Psoas muscle (tissue), 8 donors: Measurements from ENCODE around the gene AGAP2. TPM values are rescaled to one million over a fixed set of nuclear protein-coding genes. Genes with fewer than 3 reads are reported as not detected.

Source experiments
- ATAC-seq, 4 donors: fragments of 200-7000 bp; cut with Tn5 transposase; one replicate each; pipeline ENCODE4 v1.9.1; 2020; ENCODE audit warnings: moderate library complexity in 3 of 4, mild to moderate bottlenecking in 2 of 4
- DNase-seq, 2 donors: peaks; one replicate each; pipeline ENCODE4 v3.0.0-alpha.2; 2020
- H3K27ac ChIP-seq: fragments of 200-600 bp; one replicate; pipeline ENCODE4 v1.8.0; 2022
- H3K27me3 ChIP-seq, 3 donors: fragments of 200-600 bp in 1 of 3; one replicate each; pipeline versions ENCODE4 v1.6.1 to v1.8.0; 2013 to 2022; ENCODE audit warnings: low read length in 2 of 3, mild to moderate bottlenecking in 2 of 3, moderate library complexity in 1 of 3; ENCODE audit not compliant: insufficient read depth in 3 of 3
- H3K36me3 ChIP-seq, 2 donors: fragments of 200-600 bp in 1 of 2; one replicate each; pipeline versions ENCODE4 v1.6.1 to v1.8.0; 2013 to 2022; ENCODE audit warnings: low read depth in 1 of 2, mild to moderate bottlenecking in 1 of 2, moderate library complexity in 1 of 2; ENCODE audit not compliant: insufficient read depth in 1 of 2
- H3K4me1 ChIP-seq: fragments of 200-600 bp; one replicate; pipeline ENCODE4 v1.8.0; 2022
- H3K4me3 ChIP-seq: fragments of 200-600 bp; one replicate; pipeline ENCODE4 v1.8.0; 2022; ENCODE audit warnings: mild to moderate bottlenecking
- H3K9me3 ChIP-seq: fragments of 200-600 bp; one replicate; pipeline ENCODE4 v1.8.0; 2022
- CTCF ChIP-seq: fragments of 200-600 bp; IDR thresholded peaks from one replicate; pipeline ENCODE4 v1.8.0; 2022; ENCODE audit warnings: antibody characterized with exemption
- whole genome bisulfite sequencing, 3 donors: extraction: QIAGEN DNeasy Blood & Tissue Kit; methylation state at CpG; one replicate each; pipeline versions ENCODE4 v1.1.6 to v1.1.7; 2013; 5-methylcytosine and 5-hydroxymethylcytosine counted together
- intact Hi-C, 2 donors: fragments of 100-400 bp; cut with DNase I; formaldehyde crosslinking; loops; one replicate each; pipeline versions ENCODE4 v1.11.0 to v1.14.2; 2022
- polyA plus RNA-seq, 3 donors: library from polyadenylated mRNA; stranded (reverse); fragments of 200-250 nt; gene quantifications; one replicate each; pipeline ENCODE4 v1.2.3, GENCODE V29; 2013
- total RNA-seq, 4 donors: library from RNA; stranded (reverse); fragmentation: NEBNext Ultra II Directional in 2 of 4; extraction: Animal tissue kit (Norgen Biotek cat#: 25700) in 2 of 4; gene quantifications; one replicate each; pipeline versions ENCODE4 v1.2.1 to v1.2.4, GENCODE V29; 2021 to 2023
- donor health status: healthy with polysubstance abuse.
- donor health status: DM: no; HTN: no; CAD: no; lungs with moderate emphysema.
- donor health status: Bipolar disorder and iron deficiency.
- donor health status: healthy.
- donor health status: DM: yes; HTN: yes; CAD: no.
- donor health status: DM: no; HTN: no; CAD: no.
- donor health status: DM: no; HTN: no; CAD: no.
- donor health status: DM: yes; HTN: yes; CAD: no.

AGAP2 gene
- total and polyA plus RNA-seq, 7 donors = 2.5 to 9.6 (median 3.9) TPM

- no peak for ATAC-seq
- Histone ChIP-seq H3K27me3 (no peaks in the 10 kb centered on the region), H3K27ac (no peak overlapping the region), H3K4me3 (no peak overlapping the region), H3K9me3 (no peaks in the 10 kb centered on the region), H3K4me1 (no peaks in the 10 kb centered on the region), H3K36me3 (peaks cover 3 to 62% of the 10 kb centered on the region in 2 donors)
- intact Hi-C loops = no loop called here
- 67 to 78% (median 73%) methylated on average over 3 of the region's 3 CpGs for WGBS, 3 donors
- no peak for TF ChIP-seq CTCF
- DNase-seq = no peak
Observed at GRCh38 chr12:57712701-57713100, 25.8 kb downstream of the AGAP2 start.

DNA sequence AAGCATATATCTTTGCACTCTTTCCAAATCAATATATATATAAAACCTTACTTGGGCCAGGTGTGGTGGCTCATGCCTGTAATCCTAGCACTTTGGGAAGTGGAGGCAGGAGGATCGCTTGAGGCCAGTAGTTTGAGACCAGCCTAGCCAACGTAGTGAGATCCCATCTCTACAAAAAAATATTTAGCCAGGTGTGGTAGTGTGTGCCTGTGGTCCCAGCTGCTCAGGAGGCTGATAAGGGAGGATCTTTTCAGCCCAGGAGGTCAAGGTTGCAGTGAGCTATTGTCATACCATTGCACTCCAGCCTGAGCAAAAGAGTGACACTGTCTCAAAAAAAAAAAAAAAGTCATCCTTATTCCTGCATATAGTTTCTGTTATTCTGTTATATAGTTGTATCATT lies 30.2 kb downstream of the AGAP2 start:
- 95 to 97% (median 96%) methylated on average over 2 of the region's 2 CpGs for WGBS, 3 donors
- H3K9me3 ChIP-seq = no peaks in the 10 kb centered on the region
- no peaks in the 10 kb centered on the region for H3K27me3 ChIP-seq
- intact Hi-C loops = no loop called here
- TF ChIP-seq CTCF = no peak
- DNase-seq (no peak), ATAC-seq (no peak)
- no peak overlapping the region for H3K4me3 ChIP-seq
- peaks cover 3 to 68% of the 10 kb centered on the region in 2 donors for H3K36me3 ChIP-seq
- no peak overlapping the region for H3K27ac ChIP-seq
- no peaks in the 10 kb centered on the region for H3K4me1 ChIP-seq

DNA sequence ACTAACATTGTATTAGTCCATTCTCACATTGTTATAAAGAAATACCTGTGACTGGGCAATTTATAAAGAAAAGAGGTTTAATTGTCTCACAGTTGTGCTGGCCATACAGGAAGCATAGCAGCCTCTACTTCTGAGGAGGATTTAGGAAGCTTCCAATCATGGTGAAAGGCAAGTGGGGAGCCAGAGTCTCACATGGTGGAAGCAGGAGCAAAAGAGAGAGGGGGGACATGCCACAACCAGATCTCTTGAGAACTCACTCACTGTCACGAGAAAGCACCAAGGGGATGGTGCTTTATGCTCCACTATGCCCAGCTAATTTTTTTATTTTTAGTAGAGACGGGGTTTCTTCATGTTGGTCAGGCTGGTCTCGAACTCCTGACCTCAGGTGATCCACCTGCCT lies 31.3 kb downstream of the AGAP2 start:
- 96 to 100% (median 97%) methylated on average over 3 of the region's 3 CpGs for WGBS, 3 donors
- TF ChIP-seq CTCF = no peak
- no peaks in the 10 kb centered on the region for H3K27me3 ChIP-seq
- H3K4me1 ChIP-seq = no peaks in the 10 kb centered on the region
- ATAC-seq (no peak), DNase-seq (no peak)
- H3K36me3 ChIP-seq = peaks cover 0 to 71% of the 10 kb centered on the region in 2 donors
- intact Hi-C loops = no loop called here
- no peaks in the 10 kb centered on the region for H3K9me3 ChIP-seq
- H3K27ac ChIP-seq = no peak overlapping the region
- no peak overlapping the region for H3K4me3 ChIP-seq

GRCh38 chr12:57700317-57700716 lies 38.2 kb downstream of the AGAP2 start:
- H3K36me3 ChIP-seq = peaks cover 14 to 88% of the 10 kb centered on the region in 2 donors
- no peaks in the 10 kb centered on the region for H3K4me1 ChIP-seq
- TF ChIP-seq CTCF = no peak
- no peaks in the 10 kb centered on the region for H3K9me3 ChIP-seq
- intact Hi-C loops = no loop called here
- 93 to 98% (median 95%) methylated on average over 2 of the region's 2 CpGs for WGBS, 3 donors
- ATAC-seq (no peak), DNase-seq (no peak)
- H3K27ac ChIP-seq = no peak overlapping the region
- H3K4me3 ChIP-seq = no peak overlapping the region
- no peaks in the 10 kb centered on the region for H3K27me3 ChIP-seq

DNA sequence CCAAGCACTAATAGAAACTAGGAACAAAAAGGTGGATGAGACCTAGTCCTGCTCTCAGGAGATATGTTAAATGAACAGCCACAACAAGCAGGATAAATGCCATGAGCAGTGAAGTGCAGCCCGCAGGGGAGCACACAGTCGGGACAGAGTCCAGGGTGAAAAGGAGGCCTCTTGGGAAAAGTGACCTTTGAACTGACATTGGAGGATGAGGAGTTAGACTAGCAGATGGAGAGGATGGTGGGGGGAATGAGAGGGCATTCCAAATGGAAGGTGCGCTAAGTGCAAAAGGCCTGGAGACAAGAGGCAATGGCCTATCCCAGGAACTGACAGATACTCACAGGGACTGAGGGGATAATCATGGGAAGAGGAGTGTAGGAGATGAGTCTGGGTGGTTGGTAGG lies 40.1 kb downstream of the AGAP2 start:
- peaks cover 14 to 70% of the 10 kb centered on the region in 2 donors for H3K36me3 ChIP-seq
- TF ChIP-seq CTCF = no peak
- ATAC-seq (no peak), DNase-seq (no peak)
- no peak overlapping the region for H3K4me3 ChIP-seq
- no peaks in the 10 kb centered on the region for H3K9me3 ChIP-seq
- H3K4me1 ChIP-seq = peaks cover 6% of the 10 kb centered on the region
- intact Hi-C loops = no loop called here
- 89 to 97% (median 91%) methylated on average over 3 of the region's 3 CpGs for WGBS, 3 donors
- H3K27ac ChIP-seq = no peak overlapping the region
- no peaks in the 10 kb centered on the region for H3K27me3 ChIP-seq
